Esophagus squamous epithelium (tissue), 5 donors: Measurements from ENCODE around the gene NUMBL. TPM values are rescaled to one million over a fixed set of nuclear protein-coding genes. Genes with fewer than 3 reads are reported as not detected.

Source experiments
- DNase-seq: peaks from one replicate; lab custom pipeline; 2025; lab: John Stamatoyannopoulos, UW
- H3K27ac ChIP-seq, 4 donors: fragments of 200-600 bp; sonication (generic); one replicate each; pipeline ENCODE4 v1.5.1; 2016 to 2019; ENCODE audit warnings: mild to moderate bottlenecking in 1 of 4
- H3K27me3 ChIP-seq, 4 donors: fragments of 200-600 bp; sonication (generic); 1 replicate in 3 of 4; 2 replicates in 1 of 4; pipeline versions ENCODE4 v1.5.1 to v1.6.0; 2017 to 2021; ENCODE audit warnings: antibody characterized with exemption in 1 of 4
- H3K36me3 ChIP-seq, 3 donors: fragments of 200-600 bp; sonication (generic); one replicate each; pipeline ENCODE4 v1.5.1; 2016 to 2019
- H3K4me1 ChIP-seq, 3 donors: fragments of 200-600 bp; sonication (generic); one replicate each; pipeline ENCODE4 v1.5.1; 2017 to 2019
- H3K4me3 ChIP-seq, 4 donors: fragments of 200-600 bp; sonication (generic); 1 replicate in 3 of 4; 2 replicates in 1 of 4; pipeline ENCODE4 v1.5.1; 2016 to 2019; ENCODE audit warnings: mild to moderate bottlenecking in 2 of 4, moderate library complexity in 1 of 4
- H3K9me3 ChIP-seq, 3 donors: fragments of 200-600 bp; sonication (generic); one replicate each; pipeline ENCODE4 v1.5.1; 2016 to 2019
- CTCF ChIP-seq, 6 experiments: fragments of 450-650 bp in 4 of 6; fragments of 200-600 bp in 2 of 6; sonication (generic) in 2 of 6; IDR thresholded peaks; one replicate each; pipeline ENCODE4 v1.5.1; 2016 to 2019; ENCODE audit warnings: antibody characterized with exemption in 6 of 6, mild to moderate bottlenecking in 4 of 6, moderate library complexity in 4 of 6
- POLR2A ChIP-seq, 4 donors: fragments of 450-650 bp; IDR thresholded peaks; one replicate each; pipeline ENCODE4 v1.6.1; 2017; ENCODE audit warnings: antibody characterized with exemption in 4 of 4, mild to moderate bottlenecking in 4 of 4, moderate library complexity in 3 of 4
- WGBS, 2 donors: methylation state at CpG; one replicate each; pipeline ENCODE4 v1.1.5; 2018; 5-methylcytosine and 5-hydroxymethylcytosine counted together
- intact Hi-C: fragments of 100-400 bp; cut with DNase I; formaldehyde crosslinking; loops from one replicate; pipeline ENCODE4 v1.15.0; 2022
- total RNA-seq, 4 donors: library from RNA; depleted of rRNA; stranded (reverse); fragments of >200 nt; gene quantifications; one replicate each; pipeline ENCODE4 v1.1.0, GENCODE V29; 2016
- donor health status: DM: yes; HTN: yes; CAD: no.

NUMBL gene
- total RNA-seq, 4 donors from 2014 or later: 11.2 to 20.8 (median 15.8) TPM

- Histone ChIP-seq H3K9me3 (no peaks in the 10 kb centered on the region), H3K4me3 (no peak overlapping the region), H3K4me1 (no peaks in the 10 kb centered on the region), H3K27me3 (no peaks in the 10 kb centered on the region), H3K27ac (no peak overlapping the region), H3K36me3 (peaks cover 21 to 99% (median 26%) of the 10 kb centered on the region in 3 donors)
- intact Hi-C loops: no loop called here
- WGBS, 2 donors: 93 to 96% methylated on average over 7 of the region's 7 CpGs
- DNase-seq: no peak
- TF ChIP-seq POLR2A (IDR thresholded peaks at IDR 0.05) (no peak), CTCF (IDR thresholded peaks at IDR 0.05) (no peak)
Measured at GRCh38 chr19:40707615-40708014, 17.2 kb upstream of the NUMBL start.

DNA sequence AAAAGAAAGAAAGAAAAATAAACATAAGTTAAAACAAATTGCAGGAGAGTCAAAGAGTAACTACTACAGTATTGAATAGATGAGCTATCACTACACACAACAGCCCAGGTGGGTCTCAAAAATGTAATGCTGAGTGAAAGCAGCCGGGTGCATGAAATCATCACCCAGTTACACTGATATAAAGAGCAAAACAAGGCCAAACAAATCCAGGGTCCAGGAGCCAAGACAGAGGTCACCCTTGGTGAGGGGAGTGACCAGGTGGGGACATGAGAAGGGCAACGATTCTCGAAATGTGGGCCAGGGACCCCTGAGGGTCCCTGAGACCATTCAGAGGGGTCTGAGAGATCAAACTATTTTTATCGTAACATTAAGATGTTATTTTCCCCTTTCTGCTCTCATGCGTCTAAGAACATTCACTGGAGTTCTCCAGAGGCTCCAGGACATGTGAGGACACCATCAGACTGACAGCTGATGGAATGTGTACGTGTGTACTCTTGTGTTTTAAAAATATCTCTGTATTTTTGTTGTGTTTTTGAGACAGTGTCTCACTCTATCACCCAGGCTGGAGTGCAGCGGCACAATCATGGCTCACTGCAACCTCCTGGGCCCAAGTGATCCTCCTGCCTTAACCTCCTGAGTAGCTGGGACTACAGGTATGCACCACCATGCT is 15.6 kb upstream of the NUMBL start:
- H3K4me3 ChIP-seq: no peak overlapping the region
- DNase-seq: no peak
- no peaks in the 10 kb centered on the region for H3K27me3 ChIP-seq
- WGBS, 2 donors: 81 to 88% methylated on average over 7 of the region's 7 CpGs
- TF ChIP-seq CTCF (IDR thresholded peaks at IDR 0.05): no peak
- no peak for TF ChIP-seq POLR2A (IDR thresholded peaks at IDR 0.05)
- intact Hi-C loops: no loop called here
- no peak overlapping the region for H3K27ac ChIP-seq
- no peaks in the 10 kb centered on the region for H3K9me3 ChIP-seq
- H3K36me3 ChIP-seq: peaks cover 21 to 100% (median 22%) of the 10 kb centered on the region in 3 donors
- H3K4me1 ChIP-seq: no peaks in the 10 kb centered on the region

GRCh38 chr19:40705362-40705651 is 14.9 kb upstream of the NUMBL start:
- no peak overlapping the region for H3K4me3 ChIP-seq
- H3K9me3 ChIP-seq: no peaks in the 10 kb centered on the region
- intact Hi-C loops: no loop called here
- no peaks in the 10 kb centered on the region for H3K4me1 ChIP-seq
- 90 to 91% methylated on average over 7 to 8 of the region's 9 CpGs for WGBS, 2 donors
- H3K27me3 ChIP-seq: no peaks in the 10 kb centered on the region
- H3K27ac ChIP-seq: no peak overlapping the region
- no peak for DNase-seq
- peaks cover 21 to 100% (median 22%) of the 10 kb centered on the region in 3 donors for H3K36me3 ChIP-seq
- TF ChIP-seq CTCF (IDR thresholded peaks at IDR 0.05): no peak
- TF ChIP-seq POLR2A (IDR thresholded peaks at IDR 0.05): no peak

DNA sequence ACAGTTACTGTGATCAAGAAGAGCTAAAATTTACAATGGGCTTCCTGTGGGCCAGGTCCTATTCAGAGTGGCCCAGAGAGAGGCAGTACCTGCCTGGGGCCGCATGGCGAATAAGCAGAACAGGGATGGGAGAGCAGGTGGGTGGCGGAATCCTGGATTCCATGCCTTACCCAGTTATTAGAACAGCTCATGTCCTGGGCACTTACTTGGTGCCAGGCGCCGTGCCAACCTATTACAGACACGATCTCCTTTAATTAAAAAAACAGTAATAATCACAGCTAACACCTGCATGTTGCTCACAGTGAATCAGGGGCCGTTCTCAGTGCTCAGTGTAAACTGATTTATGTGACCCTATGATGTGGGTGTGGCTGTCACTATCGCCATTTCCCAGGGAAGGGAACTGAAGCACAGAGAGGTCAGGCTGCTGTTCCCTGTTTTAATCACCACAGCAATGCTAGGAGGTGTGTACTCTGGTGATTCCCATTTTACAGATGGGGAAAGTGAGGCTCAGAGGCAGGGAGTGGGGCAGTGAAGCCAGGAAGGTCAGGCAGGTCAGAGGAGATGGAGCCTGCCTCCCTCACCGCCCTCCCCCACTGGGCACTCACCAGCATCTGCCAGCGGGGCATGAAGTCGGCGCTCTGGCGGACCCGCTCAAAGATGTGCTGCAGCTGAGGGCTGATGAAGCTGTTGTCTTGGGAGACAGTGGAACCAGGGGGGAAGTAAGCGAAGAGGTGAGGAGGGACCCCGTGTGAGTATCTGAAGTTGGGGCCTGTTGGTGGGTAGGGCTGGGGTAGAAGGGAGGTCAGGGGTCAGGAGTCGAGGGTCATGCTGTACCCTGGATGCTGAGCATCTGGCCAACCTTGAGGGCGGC is 14.3 kb upstream of the NUMBL start:
- WGBS, 2 donors: 78 to 87% methylated on average over 13 to 14 of the region's 18 CpGs
- Histone ChIP-seq H3K36me3 (peaks cover 21 to 100% (median 22%) of the 10 kb centered on the region in 3 donors), H3K4me3 (no peak overlapping the region), H3K9me3 (no peaks in the 10 kb centered on the region), H3K27ac (no peak overlapping the region), H3K27me3 (no peaks in the 10 kb centered on the region), H3K4me1 (no peaks in the 10 kb centered on the region)
- no peak for DNase-seq
- TF ChIP-seq CTCF (IDR thresholded peaks at IDR 0.05) (no peak), POLR2A (IDR thresholded peaks at IDR 0.05) (no peak)
- intact Hi-C loops: no loop called here
